ENCODE results near the gene STAP2. TPM values are rescaled to one million over a fixed set of nuclear protein-coding genes. Genes with fewer than 3 reads are reported as not detected.
"Not testable (repeated sequence)": the region's sequence is repeated elsewhere in the genome, so short reads cannot be mapped to it uniquely, and the experiment has no call there.

Gene STAP2
- total and polyA plus RNA-seq, 8 donors = 17.4 to 65.5 (median 26.9) TPM

DNA sequence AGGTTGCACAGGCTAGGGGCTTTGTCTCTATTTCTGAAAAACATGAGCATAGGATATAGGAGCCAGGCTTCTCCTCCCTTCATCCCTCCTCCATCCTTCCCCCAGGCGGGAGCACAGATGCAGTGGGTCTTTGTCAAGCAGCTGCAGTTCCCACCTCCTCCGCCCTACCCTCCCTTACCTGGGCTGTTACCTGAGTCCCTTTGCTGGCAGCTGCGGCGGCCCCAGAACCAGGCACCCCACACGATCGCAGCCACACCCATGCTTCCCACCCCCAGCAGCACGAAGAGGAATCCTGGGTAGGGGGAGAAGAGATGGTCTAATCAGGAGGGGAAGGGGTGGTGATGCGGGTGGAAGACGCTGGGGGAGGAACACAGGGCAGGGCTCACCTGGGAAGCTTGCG, 44.2 kb downstream of the STAP2 start:
- Histone ChIP-seq H3K27me3 (no peaks in the 10 kb centered on the region), H3K4me3 (no peak overlapping the region), H3K36me3 (no peaks in the 10 kb centered on the region), H3K27ac (no peak overlapping the region), H3K4me1 (no peaks in the 10 kb centered on the region), H3K9me3 (no peaks in the 10 kb centered on the region)
- FAIRE-seq = no peak
- TF ChIP-seq, protein P1, sequence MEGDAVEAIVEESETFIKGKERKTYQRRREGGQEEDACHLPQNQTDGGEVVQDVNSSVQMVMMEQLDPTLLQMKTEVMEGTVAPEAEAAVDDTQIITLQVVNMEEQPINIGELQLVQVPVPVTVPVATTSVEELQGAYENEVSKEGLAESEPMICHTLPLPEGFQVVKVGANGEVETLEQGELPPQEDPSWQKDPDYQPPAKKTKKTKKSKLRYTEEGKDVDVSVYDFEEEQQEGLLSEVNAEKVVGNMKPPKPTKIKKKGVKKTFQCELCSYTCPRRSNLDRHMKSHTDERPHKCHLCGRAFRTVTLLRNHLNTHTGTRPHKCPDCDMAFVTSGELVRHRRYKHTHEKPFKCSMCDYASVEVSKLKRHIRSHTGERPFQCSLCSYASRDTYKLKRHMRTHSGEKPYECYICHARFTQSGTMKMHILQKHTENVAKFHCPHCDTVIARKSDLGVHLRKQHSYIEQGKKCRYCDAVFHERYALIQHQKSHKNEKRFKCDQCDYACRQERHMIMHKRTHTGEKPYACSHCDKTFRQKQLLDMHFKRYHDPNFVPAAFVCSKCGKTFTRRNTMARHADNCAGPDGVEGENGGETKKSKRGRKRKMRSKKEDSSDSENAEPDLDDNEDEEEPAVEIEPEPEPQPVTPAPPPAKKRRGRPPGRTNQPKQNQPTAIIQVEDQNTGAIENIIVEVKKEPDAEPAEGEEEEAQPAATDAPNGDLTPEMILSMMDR (IDR thresholded peaks at IDR 0.05) = no peak
- no peak for ATAC-seq
- WGBS, 2 donors = 17 to 36% methylated on average over 10 of the region's 10 CpGs
- intact Hi-C loops (cut with DNase I) = no loop called here
- DNase-seq = no peak

DNA sequence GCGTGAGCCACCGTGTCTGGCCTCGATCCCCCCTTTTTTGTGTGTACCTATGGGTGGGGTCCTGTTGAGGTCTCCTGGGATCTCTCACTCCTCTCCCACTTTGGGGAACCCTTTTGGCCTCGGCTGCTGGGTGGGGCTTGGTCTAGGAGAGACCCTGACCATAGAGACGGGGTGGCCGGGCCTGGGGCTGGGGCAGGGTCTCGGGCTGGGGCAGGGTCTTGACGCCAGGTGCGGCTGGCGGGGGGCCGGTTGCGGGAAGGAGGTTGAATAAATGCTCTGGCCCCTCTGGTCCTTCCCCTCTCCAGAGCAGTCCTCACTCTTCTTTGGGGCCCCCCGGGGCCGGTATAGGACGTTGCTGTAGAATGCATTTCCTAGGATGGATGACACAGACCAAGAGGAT, 46.1 kb downstream of the STAP2 start:
- FAIRE-seq = no peak

DNA sequence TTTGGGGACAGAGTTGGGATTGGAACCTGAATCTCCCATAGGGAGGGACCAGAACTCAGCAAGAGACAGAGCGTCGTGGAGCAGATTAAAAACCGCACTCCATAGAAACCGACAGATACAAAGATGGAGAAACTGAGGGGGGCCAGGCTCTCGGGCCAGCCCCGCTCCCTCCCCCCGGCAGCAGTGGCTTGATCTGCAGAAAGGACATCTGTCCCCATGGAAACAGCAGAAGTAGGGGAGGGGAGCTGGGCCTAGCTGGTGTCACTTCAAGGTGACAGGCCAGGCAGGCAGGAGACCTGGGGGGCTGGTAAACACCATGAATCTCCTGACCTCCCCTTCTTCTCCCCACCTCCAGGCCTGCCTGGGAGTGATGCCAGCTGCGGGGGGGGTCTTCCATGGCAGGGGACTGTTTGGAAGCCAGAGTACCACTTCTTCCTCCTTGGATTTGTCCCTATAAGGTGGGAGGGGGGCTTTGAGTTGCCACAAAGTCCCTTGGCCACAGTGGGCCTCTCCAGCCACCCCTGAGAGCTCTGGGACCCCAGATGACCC, 47.4 kb downstream of the STAP2 start:
- no peaks in the 10 kb centered on the region for H3K9me3 ChIP-seq
- H3K36me3 ChIP-seq = no peaks in the 10 kb centered on the region
- intact Hi-C loops (cut with DNase I) = no loop called here
- FAIRE-seq = no peak
- 57 to 68% methylated on average over 8 of the region's 8 CpGs for WGBS, 2 donors
- H3K27ac ChIP-seq = no peak overlapping the region
- H3K27me3 ChIP-seq = no peaks in the 10 kb centered on the region
- no peak for ATAC-seq
- no peak overlapping the region for H3K4me3 ChIP-seq
- H3K4me1 ChIP-seq = no peaks in the 10 kb centered on the region
- DNase-seq = no peak
- TF ChIP-seq, protein P1 (IDR thresholded peaks at IDR 0.05) = no peak

More for the DNA sequence above, 46.1 kb downstream of the STAP2 start:
- DNase-seq (no peak), ATAC-seq (no peak)
- no peaks in the 10 kb centered on the region for H3K9me3 ChIP-seq
- no peak overlapping the region for H3K27ac ChIP-seq
- intact Hi-C loops (cut with DNase I) = no loop called here
- no peaks in the 10 kb centered on the region for H3K4me1 ChIP-seq
- no peak overlapping the region for H3K4me3 ChIP-seq
- H3K27me3 ChIP-seq = no peaks in the 10 kb centered on the region
- TF ChIP-seq, protein P1 (IDR thresholded peaks at IDR 0.05) = no peak
- no peaks in the 10 kb centered on the region for H3K36me3 ChIP-seq
- WGBS, 2 donors = 76 to 80% methylated on average over 15 of the region's 15 CpGs

DNA sequence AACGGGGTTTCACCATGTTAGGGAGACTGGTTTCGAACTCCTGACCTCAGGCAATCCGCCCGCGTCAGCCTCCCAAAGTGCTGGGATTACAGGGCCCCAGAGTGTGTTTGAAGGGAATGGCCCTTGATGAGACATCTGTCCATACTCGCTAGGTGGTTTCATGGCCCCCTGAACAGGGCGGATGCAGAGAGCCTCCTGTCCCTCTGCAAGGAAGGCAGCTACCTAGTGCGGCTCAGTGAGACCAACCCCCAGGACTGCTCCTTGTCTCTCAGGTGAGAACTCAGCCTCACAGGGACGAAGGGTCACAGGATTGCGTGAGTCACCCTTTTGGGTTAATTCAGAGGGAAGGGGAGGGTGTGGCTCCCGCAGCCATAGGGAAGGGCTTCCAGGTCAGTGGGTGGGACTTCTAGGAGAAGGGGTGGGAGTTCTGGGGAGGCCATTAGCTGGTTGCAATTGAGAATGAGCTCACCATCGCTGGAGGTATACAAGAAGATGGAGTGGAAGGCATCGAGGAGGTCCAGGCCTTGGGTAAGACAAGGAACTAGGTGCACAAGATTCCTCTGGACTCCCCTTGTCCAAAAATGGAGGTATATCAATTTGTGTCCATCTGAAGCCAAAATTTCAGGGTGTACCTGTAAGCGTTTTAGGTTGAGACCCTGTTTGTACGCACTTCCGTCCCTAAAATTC, 50.4 kb downstream of the STAP2 start:
- no peaks in the 10 kb centered on the region for H3K9me3 ChIP-seq
- WGBS, 2 donors = 71 to 74% methylated on average over 16 of the region's 16 CpGs
- no peaks in the 10 kb centered on the region for H3K27me3 ChIP-seq
- FAIRE-seq = no peak
- ATAC-seq = no peak
- DNase-seq = no peak
- H3K4me3 ChIP-seq = no peak overlapping the region
- no peaks in the 10 kb centered on the region for H3K4me1 ChIP-seq
- H3K27ac ChIP-seq = no peak overlapping the region
- intact Hi-C loops (cut with DNase I) = no loop called here
- no peaks in the 10 kb centered on the region for H3K36me3 ChIP-seq
- TF ChIP-seq, protein P1 (IDR thresholded peaks at IDR 0.05) = no peak

DNA sequence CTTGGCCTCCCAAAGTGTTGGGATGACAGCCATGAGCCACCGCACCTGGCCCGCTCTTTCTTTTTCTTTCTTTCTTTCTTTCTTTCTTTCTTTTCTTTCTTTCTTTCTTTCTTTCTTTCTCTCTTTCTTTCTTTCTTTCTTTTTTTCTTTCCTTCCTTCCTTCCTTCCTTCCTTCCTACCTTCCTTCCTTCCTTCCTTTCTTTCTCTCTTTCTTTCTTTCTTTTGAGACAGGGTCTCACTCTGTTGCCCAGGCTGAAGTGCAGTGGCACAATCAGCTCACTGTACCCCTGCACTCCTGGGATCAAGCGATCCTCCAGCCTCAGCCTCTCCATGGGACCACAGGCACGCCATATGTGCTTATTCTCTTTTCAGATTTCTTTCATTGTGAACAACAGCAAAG, 52.5 kb downstream of the STAP2 start:
- DNase-seq; H3K9me3 ChIP-seq; FAIRE-seq; ATAC-seq; H3K4me1 ChIP-seq; intact Hi-C loops (cut with DNase I); H3K4me3 ChIP-seq; H3K36me3 ChIP-seq; H3K27ac ChIP-seq; H3K27me3 ChIP-seq: not testable (repeated sequence)
- 79 to 86% methylated on average over 4 of the region's 4 CpGs for WGBS, 2 donors
